ENCODE data around the gene NELFB. TPM values are rescaled to one million over a fixed set of nuclear protein-coding genes. Genes with fewer than 3 reads are reported as not detected.

NELFB gene
- total and polyA plus RNA-seq, 2 of the 4 experiments (the other 2 are of a cell fraction): 36.9 to 66.0 TPM

DNA sequence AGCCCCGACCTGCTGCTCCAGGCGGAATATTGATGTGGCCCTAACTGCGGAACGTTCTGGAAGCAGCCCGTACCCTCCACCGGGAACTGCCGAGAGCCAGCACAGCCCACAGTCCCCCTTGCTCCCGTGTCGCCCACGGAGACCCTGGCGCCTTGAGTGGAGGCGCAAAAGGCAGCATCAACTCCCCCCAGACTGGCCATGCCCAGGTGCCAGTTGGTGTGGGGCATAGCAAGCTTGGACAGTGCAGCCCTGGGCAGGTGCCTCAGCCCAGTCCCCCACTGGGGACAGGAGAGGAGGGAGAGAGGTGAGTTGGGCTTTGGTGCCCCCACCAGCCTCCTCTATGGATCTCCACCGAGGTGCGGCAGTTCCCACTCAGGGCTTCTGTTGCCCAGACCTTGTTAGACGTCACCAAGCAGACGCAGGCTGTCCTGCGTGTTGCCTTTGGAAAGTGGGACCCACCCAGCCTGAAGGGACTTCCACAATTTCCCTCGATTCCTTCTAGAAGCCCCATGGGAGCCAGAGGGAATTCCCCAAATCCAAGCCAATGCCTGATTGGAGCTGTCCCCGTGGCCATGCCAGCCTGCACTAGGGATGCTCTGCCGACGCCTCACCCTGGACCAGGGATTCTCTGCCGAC is 66.7 kb downstream of the NELFB start:
- Histone ChIP-seq H2AFZ (replicated peaks; ENCODE audit: low read length, poor library complexity) (no peak overlapping the region), H3K9ac (ENCODE audit: low read depth, low read length) (no peak overlapping the region), H3K18ac (ENCODE audit: low read depth, low read length) (no peak overlapping the region), H3K56ac (ENCODE audit: extremely low read depth, insufficient read depth, low read length) (no peak overlapping the region), H2BK5ac (ENCODE audit: low read depth, low read length, poor library complexity, severe bottlenecking) (no peak overlapping the region), H3K23ac (ENCODE audit: low read depth, low read length) (no peak overlapping the region), H2BK120ac (ENCODE audit: low read depth, low read length) (no peak overlapping the region), H2BK15ac (ENCODE audit: low read depth, low read length) (no peak overlapping the region), H3K4me2 (ENCODE audit: low read depth, low read length) (no peak overlapping the region), H2AK9ac (replicated peaks; ENCODE audit: low read depth, low read length, poor library complexity) (no peak overlapping the region), H3K79me1 (ENCODE audit: low read depth in 1 of 2, low read length in 2 of 2) (no peaks in the 10 kb centered on the region), H3K4ac (ENCODE audit: low read depth, low read length) (no peak overlapping the region), H4K20me1 (ENCODE audit: insufficient read depth, low read length) (no peaks in the 10 kb centered on the region), H3K4me1 (ENCODE audit: control insufficient read depth, insufficient read depth, low read length) (no peaks in the 10 kb centered on the region), H3K9me3 (ENCODE audit: control insufficient read depth, insufficient read depth, low read length) (no peaks in the 10 kb centered on the region), H4K91ac (ENCODE audit: insufficient read depth, low read depth, low read length) (no peak overlapping the region), H4K8ac (ENCODE audit: low read depth in 2 of 2, low read length in 2 of 2) (no peak overlapping the region), H3K14ac (replicated peaks; ENCODE audit: low read depth, low read length) (no peak overlapping the region), H2AK5ac (ENCODE audit: low read depth, low read length) (no peak overlapping the region), H3K27ac (ENCODE audit: insufficient read depth, low read length) (no peak overlapping the region), H3K36me3 (ENCODE audit: control insufficient read depth, insufficient read depth, low read length) (no peaks in the 10 kb centered on the region), H2BK20ac (ENCODE audit: low read depth, low read length) (no peak overlapping the region), H3K27me3 (ENCODE audit: control insufficient read depth, insufficient read depth, low read length) (no peaks in the 10 kb centered on the region; the same call in 1 of the 2 replicates), H3K9me1 (ENCODE audit: insufficient read depth, low read length) (no peaks in the 10 kb centered on the region), H3K4me3 (ENCODE audit: insufficient read depth, low read depth, low read length) (no peak overlapping the region), H4K5ac (ENCODE audit: low read depth, low read length) (no peak overlapping the region)
- intact Hi-C loops (cut with micrococcal nuclease) (no loop called here), dilution Hi-C loops (cut with HindIII; ENCODE audit: low sequenced_read_pairs, unreplicated experiment) (no loop called here), in situ Hi-C loops (cut with MboI; ENCODE audit: low sequenced_read_pairs) (no loop called here)
- 96% methylated on average over 11 of the region's 22 CpGs; no CpG with 5 or more reads in 1 of the 2 experiments for WGBS, 2 experiments (ENCODE audit: extremely low coverage in 2 of 2, insufficient read length in 1 of 2)
- ChIA-PET POLR2A (ENCODE audit: unreplicated experiment) (no interaction called here), CTCF (no interaction called here)
- ATAC-seq (ENCODE audit: low read depth) (no peak), DNase-seq (no peak)
- TF ChIP-seq RAD21 (IDR thresholded peaks at IDR 0.05; ENCODE audit: low read length) (no peak), NFE2L2 (IDR thresholded peaks at IDR 0.05; ENCODE audit: low read depth, low read length) (no peak), POLR2A (IDR thresholded peaks at IDR 0.05; ENCODE audit: low read depth, low read length) (no peak), ELK1 (IDR thresholded peaks at IDR 0.05; ENCODE audit: borderline replicate concordance, low read depth, low read length) (no peak), CHD1 (IDR thresholded peaks at IDR 0.05; ENCODE audit: low read depth, low read length) (no peak), MAFK (IDR thresholded peaks at IDR 0.05; ENCODE audit: low read depth, low read length) (no peak), SMC3 (IDR thresholded peaks at IDR 0.05; ENCODE audit: low read depth, low read length) (no peak), MAZ (IDR thresholded peaks at IDR 0.05; ENCODE audit: borderline replicate concordance, low read depth, low read length) (no peak), MXI1 (IDR thresholded peaks at IDR 0.05; ENCODE audit: borderline replicate concordance, low read depth, low read length) (no peak), RFX5 (IDR thresholded peaks at IDR 0.05; ENCODE audit: low read depth, low read length) (no peak), BHLHE40 (IDR thresholded peaks at IDR 0.05; ENCODE audit: low read depth, low read length) (no peak), CEBPB (IDR thresholded peaks at IDR 0.05; ENCODE audit: low read depth, low read length) (no peak), FOS (IDR thresholded peaks at IDR 0.05; ENCODE audit: low read depth, low read length) (no peak), CTCF (conservative IDR thresholded peaks at IDR 0.05; ENCODE audit: low read depth, low read length) (no peak), RCOR1 (IDR thresholded peaks at IDR 0.05; ENCODE audit: insufficient replicate concordance, low read length) (no peak)
- TF ChIP-seq, protein P1, sequence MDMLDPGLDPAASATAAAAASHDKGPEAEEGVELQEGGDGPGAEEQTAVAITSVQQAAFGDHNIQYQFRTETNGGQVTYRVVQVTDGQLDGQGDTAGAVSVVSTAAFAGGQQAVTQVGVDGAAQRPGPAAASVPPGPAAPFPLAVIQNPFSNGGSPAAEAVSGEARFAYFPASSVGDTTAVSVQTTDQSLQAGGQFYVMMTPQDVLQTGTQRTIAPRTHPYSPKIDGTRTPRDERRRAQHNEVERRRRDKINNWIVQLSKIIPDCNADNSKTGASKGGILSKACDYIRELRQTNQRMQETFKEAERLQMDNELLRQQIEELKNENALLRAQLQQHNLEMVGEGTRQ (IDR thresholded peaks at IDR 0.05; ENCODE audit: low read depth, low read length): no peak
- no TSS peak for BruUV-seq (replicated peaks)

All from IMR-90 (cell line).